Breast epithelium (tissue), 3 donors: ENCODE data around the gene ZNF416.

Source experiments
- CTCF ChIP-seq, 3 donors: fragments of 450-650 bp; IDR thresholded peaks; one replicate each; pipeline ENCODE4 v1.5.1; 2016 to 2017; ENCODE audit warnings: antibody characterized with exemption in 3 of 3, mild to moderate bottlenecking in 3 of 3, moderate library complexity in 3 of 3
- POLR2A ChIP-seq: fragments of 450-650 bp; IDR thresholded peaks from one replicate; pipeline ENCODE4 v1.6.1; 2016; ENCODE audit warnings: antibody characterized with exemption, mild to moderate bottlenecking, moderate library complexity
- POLR2AphosphoS5 ChIP-seq, 3 donors: sonication (generic); formaldehyde crosslinking; IDR thresholded peaks; one replicate each; pipeline ENCODE4 v1.6.1; 2017; ENCODE audit warnings: antibody characterized with exemption in 3 of 3

- TF ChIP-seq CTCF (IDR thresholded peaks at IDR 0.05) (no peak), POLR2AphosphoS5 (IDR thresholded peaks at IDR 0.05) (no peak), POLR2A (no peak)
Measured at GRCh38 chr19:57620673-57621348, 42.1 kb upstream of the ZNF416 start.
